Mononuclear cell (primary cell): Measurements from ENCODE around the gene FAN1. TPM values are rescaled to one million over a fixed set of nuclear protein-coding genes. Genes with fewer than 3 reads are reported as not detected.

Source experiments
- H3K27me3 ChIP-seq: 2 replicates; pipeline ENCODE4 v1.6.0; 2011; ENCODE audit warnings: low read length, control low read depth; ENCODE audit not compliant: insufficient read depth
- H3K4me1 ChIP-seq: 2 replicates; pipeline ENCODE4 v1.5.1; 2011; ENCODE audit warnings: mild to moderate bottlenecking, low read length, control low read depth; ENCODE audit not compliant: insufficient read depth
- H3K4me3 ChIP-seq: 2 replicates; pipeline ENCODE4 v1.5.1; 2011; ENCODE audit warnings: mild to moderate bottlenecking, low read length, moderate library complexity
- H3K9me3 ChIP-seq: 2 replicates; pipeline ENCODE4 v1.5.1; 2011; ENCODE audit warnings: low read depth, mild to moderate bottlenecking, control low read depth, low read length
- total RNA-seq: library from RNA; depleted of rRNA; stranded (reverse); fragments of >200 nt; gene quantifications from one replicate; pipeline ENCODE4 v1.2.3, GENCODE V29; 2012

FAN1 gene
- total RNA-seq, 1 donor, result 8.7 TPM

DNA sequence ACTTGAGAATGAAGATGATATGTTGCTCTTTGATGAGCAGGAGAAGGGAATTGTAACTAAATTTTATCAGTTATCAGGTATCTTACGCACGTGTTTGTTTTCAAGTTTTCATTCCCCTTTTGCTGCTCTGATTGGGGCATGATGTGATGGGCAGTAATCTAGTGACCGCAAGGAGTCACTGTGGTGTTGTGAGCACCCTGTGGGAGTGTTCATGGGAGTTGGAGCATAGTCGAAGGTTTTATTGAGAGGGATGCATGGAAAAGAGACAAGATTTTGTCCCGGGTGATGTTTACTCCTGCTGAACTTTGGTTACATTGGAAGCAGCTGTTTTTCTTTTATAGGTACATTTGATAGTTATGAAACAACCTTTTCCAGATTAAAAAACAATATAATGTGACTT is 2.1 kb downstream of the FAN1 start:
- no peaks in the 10 kb centered on the region for H3K9me3 ChIP-seq
- peaks cover 13% of the 10 kb centered on the region for H3K4me1 ChIP-seq
- no peak overlapping the region for H3K4me3 ChIP-seq
- no peaks in the 10 kb centered on the region for H3K27me3 ChIP-seq

DNA sequence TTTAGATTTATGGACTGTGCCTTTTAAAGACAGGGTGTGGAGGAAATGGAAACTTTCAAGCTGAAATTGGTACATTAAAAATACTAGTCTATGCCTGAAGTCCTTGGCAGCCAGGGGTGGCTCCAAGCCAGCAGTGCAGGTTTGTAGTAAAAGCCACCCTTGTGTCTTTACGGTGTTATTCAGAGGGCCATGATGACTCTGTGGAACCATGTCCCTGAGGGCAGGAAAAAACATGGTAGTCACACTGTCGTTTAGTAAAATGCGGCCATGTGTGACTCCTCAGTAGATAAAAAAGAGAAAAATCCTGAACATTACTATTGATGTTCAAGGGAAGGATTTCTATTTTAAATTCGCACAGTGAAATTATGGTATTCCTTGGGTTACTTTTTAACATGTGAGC is 2.7 kb downstream of the FAN1 start:
- H3K27me3 ChIP-seq, result no peaks in the 10 kb centered on the region
- H3K4me1 ChIP-seq, result peaks cover 13% of the 10 kb centered on the region
- H3K4me3 ChIP-seq, result no peak overlapping the region
- H3K9me3 ChIP-seq, result no peaks in the 10 kb centered on the region

DNA sequence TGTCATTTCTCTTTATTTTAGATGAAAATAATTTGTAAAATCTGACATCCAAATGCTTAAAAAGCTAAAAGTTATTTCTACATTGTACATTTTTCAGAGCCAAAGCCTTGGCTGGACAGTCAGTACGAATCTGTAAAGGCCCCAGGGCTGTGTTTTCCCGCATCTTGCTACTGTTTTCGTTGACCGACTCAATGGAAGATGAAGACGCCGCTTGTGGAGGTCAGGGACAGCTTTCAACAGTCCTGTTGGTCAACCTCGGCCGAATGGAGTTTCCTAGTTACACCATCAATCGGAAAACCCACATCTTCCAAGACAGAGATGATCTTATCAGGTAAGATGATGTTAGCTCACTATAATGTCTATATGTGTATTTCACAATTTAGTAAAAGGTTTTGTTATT is 10.0 kb downstream of the FAN1 start:
- no peaks in the 10 kb centered on the region for H3K9me3 ChIP-seq
- H3K27me3 ChIP-seq, result no peaks in the 10 kb centered on the region
- H3K4me1 ChIP-seq, result no peaks in the 10 kb centered on the region
- H3K4me3 ChIP-seq, result no peak overlapping the region

DNA sequence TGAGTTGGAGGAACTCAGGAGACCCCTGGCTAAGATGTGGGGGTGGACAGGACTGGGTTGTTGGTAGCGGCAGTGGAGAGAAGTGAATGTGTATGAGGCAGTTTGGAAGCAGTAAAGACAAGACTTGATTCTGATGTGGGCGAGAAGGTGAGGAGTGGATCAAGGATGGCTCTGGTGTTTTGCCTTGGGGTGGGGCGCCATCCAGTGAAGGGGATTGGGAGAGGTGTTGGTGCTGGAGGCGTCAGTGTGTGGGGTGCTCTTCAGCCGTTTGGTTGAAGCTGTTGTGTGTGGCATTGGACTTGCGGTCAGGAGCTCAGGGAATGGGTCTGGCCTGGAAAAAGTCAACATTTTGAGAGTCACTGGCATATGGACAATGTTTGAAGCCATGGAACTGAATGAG is 13.3 kb downstream of the FAN1 start:
- no peaks in the 10 kb centered on the region for H3K4me1 ChIP-seq
- H3K27me3 ChIP-seq, result no peaks in the 10 kb centered on the region
- no peak overlapping the region for H3K4me3 ChIP-seq
- no peaks in the 10 kb centered on the region for H3K9me3 ChIP-seq

DNA sequence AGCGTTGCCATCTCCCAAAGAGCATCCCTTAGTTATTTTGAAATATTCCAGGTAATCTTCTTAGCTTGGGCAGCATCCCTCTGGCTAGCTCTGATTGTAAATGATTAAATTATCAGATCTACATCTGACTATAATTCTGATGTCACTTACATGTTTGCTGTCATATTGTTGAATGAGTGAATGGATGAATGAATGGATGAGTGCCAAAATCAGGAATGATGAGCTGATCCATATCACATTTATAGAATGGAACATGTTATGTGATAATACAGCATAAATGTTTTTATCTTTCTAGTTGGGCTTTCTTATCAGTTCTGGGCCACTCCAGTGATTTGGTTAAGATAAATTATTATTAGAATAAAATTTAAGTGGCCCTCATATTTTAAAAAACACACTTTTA is 14.0 kb downstream of the FAN1 start:
- Histone ChIP-seq H3K4me3 (no peak overlapping the region), H3K9me3 (no peaks in the 10 kb centered on the region), H3K4me1 (no peaks in the 10 kb centered on the region), H3K27me3 (no peaks in the 10 kb centered on the region)

DNA sequence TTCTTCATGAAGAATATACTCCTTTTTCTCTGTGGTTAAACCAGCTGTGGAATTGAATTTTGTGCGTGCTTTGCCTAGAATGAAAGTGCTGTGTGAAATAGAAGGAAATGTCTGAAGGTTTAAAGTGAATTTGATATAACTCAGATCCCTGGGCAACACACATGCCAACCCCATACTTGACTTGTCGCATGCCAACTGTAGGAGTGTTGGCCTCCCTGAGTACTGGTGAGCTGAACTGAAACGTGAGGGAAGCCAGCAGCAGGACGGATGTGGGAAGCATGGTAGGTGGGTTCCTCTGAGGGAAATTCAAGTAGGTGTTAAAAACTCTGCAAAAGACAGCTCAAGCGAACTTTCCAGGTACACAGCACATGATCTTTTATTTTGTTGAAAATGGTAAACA is 14.7 kb downstream of the FAN1 start:
- H3K9me3 ChIP-seq, result no peaks in the 10 kb centered on the region
- no peaks in the 10 kb centered on the region for H3K4me1 ChIP-seq
- no peak overlapping the region for H3K4me3 ChIP-seq
- H3K27me3 ChIP-seq, result no peaks in the 10 kb centered on the region

DNA sequence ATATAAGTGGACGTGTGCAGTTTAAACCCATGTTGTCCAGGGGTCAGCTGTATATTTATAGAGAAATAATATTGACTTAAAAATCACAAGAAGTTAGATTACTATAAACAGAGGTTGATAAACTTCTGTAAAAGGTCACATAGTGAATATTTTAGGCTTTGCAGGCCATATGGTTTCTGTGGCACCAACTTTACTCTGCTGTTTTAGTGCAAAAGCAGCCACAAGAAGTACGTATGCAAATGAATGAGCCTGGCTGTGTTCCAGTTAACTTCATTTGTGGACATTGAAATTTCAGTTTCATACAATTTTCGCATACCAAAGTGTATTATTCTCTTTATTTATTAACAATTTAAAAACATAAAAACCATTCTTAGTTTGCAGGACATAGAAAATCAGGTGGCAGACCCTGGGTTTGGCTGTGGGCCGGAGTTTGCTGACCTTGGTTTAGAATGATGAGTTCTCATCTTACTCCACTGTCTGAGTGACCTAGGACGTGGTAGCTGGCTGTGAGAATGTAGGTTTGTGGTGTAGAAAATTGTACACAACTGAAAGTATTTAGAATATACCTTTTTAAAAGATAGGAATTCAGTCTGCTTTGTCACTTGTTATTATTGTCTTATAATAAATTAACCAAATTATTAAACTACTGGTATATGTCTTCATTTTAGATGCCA is 16.3 kb downstream of the FAN1 start:
- H3K4me1 ChIP-seq, result no peaks in the 10 kb centered on the region
- no peak overlapping the region for H3K4me3 ChIP-seq
- H3K9me3 ChIP-seq, result no peaks in the 10 kb centered on the region
- H3K27me3 ChIP-seq, result no peaks in the 10 kb centered on the region

DNA sequence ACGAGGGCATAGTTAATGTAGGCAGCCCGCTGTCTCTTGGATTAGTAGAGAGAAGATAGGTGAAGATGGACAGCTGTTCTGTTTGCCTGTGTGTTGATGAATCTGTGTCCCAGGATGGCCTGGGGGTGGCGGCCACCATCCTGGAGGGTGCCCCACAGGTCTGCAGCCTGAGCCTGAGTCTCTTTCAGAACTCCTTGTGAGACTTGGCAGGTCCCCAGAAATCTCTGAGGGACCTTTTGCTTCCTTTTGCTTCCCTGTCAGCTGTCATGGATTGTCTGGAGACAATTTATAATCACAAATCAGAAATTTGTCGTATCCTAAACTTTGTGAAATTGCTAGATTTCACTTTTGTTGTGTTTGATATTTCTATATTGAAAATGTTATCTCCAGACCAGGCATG is 17.4 kb downstream of the FAN1 start:
- Histone ChIP-seq H3K27me3 (no peaks in the 10 kb centered on the region), H3K9me3 (no peaks in the 10 kb centered on the region), H3K4me3 (no peak overlapping the region), H3K4me1 (no peaks in the 10 kb centered on the region)

DNA sequence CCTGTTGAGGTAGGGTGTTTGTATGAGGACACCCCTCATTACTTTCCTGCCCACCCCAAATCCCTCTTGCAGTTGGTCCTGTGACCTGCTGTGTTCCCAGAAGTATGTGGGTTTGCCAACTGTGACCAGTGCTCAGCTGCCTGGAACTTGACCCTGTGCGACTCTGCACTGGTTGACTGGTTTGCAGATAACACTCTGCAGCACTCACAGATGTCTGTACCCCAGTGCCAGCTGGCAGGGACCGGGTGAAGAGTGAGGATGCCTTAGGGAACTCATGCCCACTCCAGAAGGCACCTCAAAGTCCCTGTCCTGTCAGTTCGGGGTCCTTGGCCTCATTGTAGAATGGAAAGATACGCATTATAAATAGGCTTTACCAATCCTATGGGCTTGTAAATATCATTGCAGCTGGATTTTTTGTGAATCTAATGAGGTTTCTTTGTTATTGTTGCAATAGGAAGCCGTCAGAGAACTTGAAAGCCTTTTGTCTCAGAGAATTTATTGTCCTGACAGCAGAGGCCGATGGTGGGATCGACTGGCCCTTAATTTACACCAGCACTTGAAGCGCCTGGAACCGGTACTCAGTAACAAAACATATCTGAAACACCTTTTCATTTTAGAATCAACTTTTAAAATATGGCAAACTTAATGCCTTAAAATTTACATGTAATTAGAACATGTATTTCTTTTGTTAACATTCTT is 18.2 kb downstream of the FAN1 start:
- Histone ChIP-seq H3K27me3 (no peaks in the 10 kb centered on the region), H3K4me1 (no peaks in the 10 kb centered on the region), H3K4me3 (no peak overlapping the region), H3K9me3 (no peaks in the 10 kb centered on the region)

DNA sequence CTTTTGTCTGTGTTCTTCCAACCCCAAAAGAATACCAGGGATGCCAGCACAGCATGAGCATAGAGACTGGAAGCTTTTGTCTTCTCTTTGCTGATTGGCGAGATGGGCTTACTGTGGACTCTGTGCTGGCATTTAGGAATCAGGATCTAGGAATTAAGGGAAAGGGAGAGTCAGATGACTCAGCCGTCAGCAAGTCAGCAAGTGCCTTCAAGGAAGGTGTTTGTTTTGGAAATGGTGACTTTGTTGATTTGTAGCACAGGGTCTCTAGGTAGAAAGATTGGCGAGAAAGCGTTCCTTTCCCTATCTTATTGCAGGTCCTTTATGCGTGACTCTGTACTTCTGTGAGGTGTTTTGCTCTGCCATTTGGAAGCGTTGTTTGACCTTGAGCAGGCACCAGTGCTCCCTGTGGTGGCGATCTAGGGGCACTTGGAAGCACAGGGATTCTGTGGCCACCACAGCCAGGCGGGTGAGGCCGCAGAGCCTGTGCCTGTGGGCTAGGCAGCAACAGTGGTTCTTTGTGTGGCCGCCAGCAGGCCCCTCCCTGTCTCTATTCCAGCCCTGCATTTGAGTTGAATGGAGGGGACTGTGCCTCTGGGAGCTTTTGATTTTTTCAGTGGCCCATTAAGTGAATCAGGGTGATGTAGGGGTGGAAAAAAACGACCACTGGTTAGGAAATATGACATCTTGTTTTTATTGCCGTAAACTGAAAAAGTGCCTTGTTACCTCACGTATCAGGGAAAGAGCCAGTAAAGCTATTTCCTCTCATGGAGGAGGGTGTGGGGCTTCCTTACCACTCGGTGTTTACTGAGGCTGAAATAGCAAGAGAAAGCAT is 19.0 kb downstream of the FAN1 start:
- Histone ChIP-seq H3K9me3 (no peaks in the 10 kb centered on the region), H3K4me1 (no peaks in the 10 kb centered on the region), H3K4me3 (no peak overlapping the region), H3K27me3 (no peaks in the 10 kb centered on the region)

DNA sequence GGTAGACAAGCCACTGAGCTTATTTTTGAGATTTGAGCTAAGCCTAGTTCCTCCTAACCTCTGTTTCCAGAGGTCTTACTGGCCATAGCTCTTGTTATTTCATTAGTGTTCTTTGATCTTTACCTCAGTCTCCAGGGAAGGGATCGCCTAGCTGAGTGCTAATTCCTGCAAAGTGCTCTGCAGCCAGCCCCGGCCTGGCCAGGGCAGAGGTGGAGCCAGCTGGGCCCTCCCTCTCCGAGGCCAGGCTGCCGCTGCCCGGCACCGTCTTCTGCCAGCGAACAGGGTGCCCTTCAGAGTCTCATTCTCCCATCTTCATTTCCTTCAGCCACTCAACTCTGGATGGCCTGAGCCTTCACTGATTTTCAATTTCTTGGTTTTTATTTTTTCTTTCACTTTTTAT is 19.7 kb downstream of the FAN1 start:
- Histone ChIP-seq H3K27me3 (no peaks in the 10 kb centered on the region), H3K4me3 (no peak overlapping the region), H3K4me1 (no peaks in the 10 kb centered on the region), H3K9me3 (no peaks in the 10 kb centered on the region)

DNA sequence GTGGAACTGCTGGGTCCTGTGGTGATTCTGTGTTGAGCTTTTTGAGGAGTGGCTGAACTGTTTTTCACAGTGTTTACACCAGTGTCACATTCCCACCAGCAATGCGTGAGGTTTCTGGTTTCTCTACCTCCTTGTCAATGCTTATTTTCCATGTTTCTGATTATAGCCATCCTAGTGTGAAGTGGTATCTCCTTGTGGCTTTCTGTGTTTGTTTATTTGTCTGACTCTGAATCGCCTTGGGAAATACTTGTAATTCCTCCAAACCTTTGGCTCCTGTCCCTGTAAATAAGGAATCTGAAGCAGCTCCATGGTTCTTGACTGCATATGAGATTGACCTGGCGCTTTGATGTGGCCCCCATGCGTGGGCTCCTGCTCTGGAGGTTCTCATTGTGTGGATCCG is 20.6 kb downstream of the FAN1 start:
- Histone ChIP-seq H3K27me3 (no peaks in the 10 kb centered on the region), H3K4me1 (no peaks in the 10 kb centered on the region), H3K9me3 (no peaks in the 10 kb centered on the region), H3K4me3 (no peak overlapping the region)

DNA sequence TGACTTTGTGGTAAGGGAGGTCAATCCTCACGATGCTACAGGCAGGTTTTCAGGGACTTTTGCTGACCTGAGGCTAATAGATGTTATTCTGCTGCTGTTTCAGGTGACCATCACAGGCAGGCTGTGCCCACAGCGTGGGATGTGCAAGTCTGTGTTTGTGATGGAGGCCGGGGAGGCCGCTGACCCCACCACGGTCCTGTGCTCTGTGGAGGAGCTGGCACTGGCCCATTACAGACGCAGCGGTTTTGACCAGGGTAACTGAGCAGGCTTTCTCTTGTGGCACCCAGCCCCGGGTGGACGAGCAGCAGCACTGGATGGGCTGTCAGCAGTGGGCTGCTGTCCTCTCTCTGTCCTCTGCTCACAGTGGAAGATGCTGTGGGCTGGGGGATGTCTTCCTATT is 22.0 kb downstream of the FAN1 start:
- H3K27me3 ChIP-seq, result no peaks in the 10 kb centered on the region
- H3K4me1 ChIP-seq, result no peaks in the 10 kb centered on the region
- H3K4me3 ChIP-seq, result no peak overlapping the region
- H3K9me3 ChIP-seq, result no peaks in the 10 kb centered on the region

DNA sequence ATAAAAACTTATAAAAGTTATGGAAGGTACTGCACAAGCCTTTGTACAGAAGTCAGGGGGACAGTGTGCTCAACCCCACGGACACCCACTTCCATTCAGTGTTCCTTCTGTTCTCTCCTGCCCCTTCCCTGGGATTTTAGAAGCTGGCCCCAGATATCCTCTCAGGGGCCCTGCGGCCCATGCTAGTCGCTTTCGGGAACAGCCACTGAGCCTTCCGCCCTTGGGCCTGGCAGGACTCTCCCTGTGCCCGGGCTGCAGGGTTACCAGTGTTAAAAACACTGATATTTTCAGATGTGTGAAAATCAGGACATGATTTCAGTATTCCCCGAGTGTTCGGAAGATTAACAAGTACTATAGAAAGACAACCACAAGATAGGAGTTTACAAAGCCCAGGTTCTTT is 22.4 kb downstream of the FAN1 start:
- Histone ChIP-seq H3K4me1 (no peaks in the 10 kb centered on the region), H3K9me3 (no peaks in the 10 kb centered on the region), H3K27me3 (no peaks in the 10 kb centered on the region), H3K4me3 (no peak overlapping the region)

DNA sequence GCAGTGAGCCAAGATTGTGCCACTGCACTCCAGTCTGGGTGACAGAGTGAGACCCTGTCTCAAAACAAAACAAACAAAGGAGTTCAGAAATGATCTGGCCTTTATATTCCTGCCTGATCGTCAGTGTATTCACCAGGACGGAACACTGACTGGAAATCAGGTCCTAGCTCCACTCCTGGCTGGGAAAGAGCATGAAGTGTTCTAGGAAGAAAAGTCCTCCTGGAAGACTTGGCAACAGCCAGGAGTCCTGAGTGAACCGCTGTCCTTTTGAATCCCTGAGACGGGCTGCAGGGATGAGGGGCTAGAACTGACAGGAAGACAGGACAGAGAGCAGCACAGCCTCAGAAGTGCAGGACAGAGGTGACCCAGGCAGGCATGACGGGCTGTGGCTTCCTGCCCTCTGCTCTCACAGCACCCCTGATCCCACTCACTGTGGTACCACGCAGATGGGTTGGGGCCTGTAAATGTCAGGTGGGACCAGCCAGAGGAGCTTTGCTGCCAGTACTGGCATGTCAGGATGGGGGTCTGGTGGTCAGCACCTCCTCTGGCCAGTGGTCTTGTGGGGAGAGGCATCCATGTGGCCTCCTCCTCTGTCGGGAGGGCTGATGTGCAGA is 23.5 kb downstream of the FAN1 start:
- Histone ChIP-seq H3K9me3 (no peaks in the 10 kb centered on the region), H3K27me3 (no peaks in the 10 kb centered on the region), H3K4me1 (no peaks in the 10 kb centered on the region), H3K4me3 (no peak overlapping the region)
